Rectal smooth muscle tissue (tissue), 1 donor: ENCODE measurements around the gene GMEB1.

Experiments used
- H3K27ac ChIP-seq: one replicate; pipeline ENCODE4 v1.7.0; 2013; ENCODE audit warnings: low read depth, low read length, inconsistent platforms
- H3K27me3 ChIP-seq: one replicate; pipeline ENCODE4 v1.7.0; 2013; ENCODE audit warnings: low read length; ENCODE audit not compliant: control insufficient read depth, insufficient read depth
- H3K36me3 ChIP-seq: one replicate; pipeline ENCODE4 v1.7.0; 2013; ENCODE audit warnings: low read length; ENCODE audit not compliant: control insufficient read depth, insufficient read depth
- H3K4me1 ChIP-seq: one replicate; pipeline ENCODE4 v1.7.0; 2013; ENCODE audit warnings: low read length; ENCODE audit not compliant: control insufficient read depth, insufficient read depth
- H3K4me3 ChIP-seq: one replicate; pipeline ENCODE4 v1.7.0; 2013; ENCODE audit warnings: low read length
- H3K9ac ChIP-seq: one replicate; pipeline ENCODE4 v1.7.0; 2013; ENCODE audit warnings: low read length

GMEB1 gene

GRCh38 chr1:28766532-28767183, 98.1 kb downstream of the GMEB1 start:
- Histone ChIP-seq H3K4me3 (no peak overlapping the region), H3K9ac (no peak overlapping the region), H3K4me1 (no peaks in the 10 kb centered on the region), H3K27ac (no peak overlapping the region), H3K36me3 (peaks cover 15% of the 10 kb centered on the region), H3K27me3 (no peaks in the 10 kb centered on the region)
